Activated CD8-positive, alpha-beta memory T cell treated with anti-CD3 and anti-CD28 coated beads, Interleukin-2, amount 50 U/mL, for 48 hours (primary cell): ENCODE results near the gene CNTN6.

Source experiments
- DNase-seq: peaks from one replicate; pipeline ENCODE4 v3.0.0-alpha.2; 2020

Gene CNTN6

GRCh38 chr3:1092771-1093170 is at the start of gene CNTN6:
CNTN6 (plus strand) TSS chr3:1093024; CDS start chr3:1148009, 54,985 bp downstream.
- no peak for DNase-seq

GRCh38 chr3:1048558-1048957 is 44.3 kb upstream of the CNTN6 start:
- DNase-seq, result no peak

DNA sequence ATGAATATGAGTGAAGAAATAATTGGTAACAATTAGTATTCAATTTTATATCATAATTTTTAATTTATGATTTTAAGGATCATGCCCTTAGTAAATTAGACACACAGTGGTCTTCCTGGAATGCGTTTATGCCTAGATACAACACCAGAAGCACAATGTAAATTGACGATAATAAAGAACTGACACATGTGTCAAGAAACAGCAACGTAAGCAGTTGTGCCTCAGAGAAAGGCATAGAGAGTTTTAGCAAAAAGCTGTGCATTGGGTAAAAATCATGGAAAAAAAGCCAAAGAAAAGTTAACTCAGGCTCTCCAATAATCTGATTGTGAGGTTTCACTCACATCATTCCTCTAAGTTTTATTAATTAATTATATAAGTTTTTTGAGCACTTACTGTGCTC is 37.0 kb upstream of the CNTN6 start:
- no peak for DNase-seq

GRCh38 chr3:1056744-1057143 is 36.1 kb upstream of the CNTN6 start:
- DNase-seq, result no peak

DNA sequence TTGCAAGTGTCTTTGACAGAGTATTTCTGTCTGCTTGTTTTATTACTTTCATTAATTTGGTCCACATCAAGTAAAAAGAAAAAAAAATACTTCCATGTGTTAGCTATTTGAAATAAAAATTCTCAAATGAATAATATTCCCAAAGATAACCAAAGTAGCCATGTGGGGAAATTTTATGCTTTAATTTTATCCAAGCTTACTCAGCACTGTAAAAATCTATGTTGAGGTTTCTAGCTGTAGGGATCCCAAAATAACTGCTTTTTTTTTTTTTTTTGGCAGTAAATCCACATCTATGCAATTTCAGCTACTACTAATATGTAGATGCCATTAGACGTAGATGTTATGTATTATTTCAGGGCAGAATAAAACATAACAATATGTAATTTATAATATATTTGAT is 35.4 kb upstream of the CNTN6 start:
- DNase-seq, result no peak

- no peak for DNase-seq
Measured at GRCh38 chr3:1068985-1069384, 23.8 kb upstream of the CNTN6 start.

- no peak for DNase-seq
Measured at GRCh38 chr3:1072041-1072440, 20.8 kb upstream of the CNTN6 start.

DNA sequence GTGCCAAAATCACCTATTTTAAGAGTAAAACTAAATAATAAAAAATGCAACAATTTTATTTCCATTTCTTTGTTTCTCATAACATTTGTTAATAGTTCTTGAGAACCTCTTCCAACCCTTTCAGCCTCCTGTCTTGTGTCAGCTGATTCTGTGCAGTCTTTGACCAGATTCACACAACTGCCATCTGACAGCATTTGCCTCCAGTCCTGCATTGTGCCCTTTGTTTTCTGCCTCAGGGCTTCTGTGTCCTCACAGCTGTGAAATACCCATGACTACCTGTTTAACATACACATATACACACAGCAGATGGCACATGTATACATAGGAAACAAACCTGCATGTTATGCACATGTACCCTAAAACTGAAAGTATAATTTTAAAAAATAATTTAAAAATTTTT is 13.2 kb upstream of the CNTN6 start:
- no peak for DNase-seq

GRCh38 chr3:1082108-1082507 is 10.7 kb upstream of the CNTN6 start:
- no peak for DNase-seq

- no peak for DNase-seq
Measured at GRCh38 chr3:1087066-1087560, 5.7 kb upstream of the CNTN6 start.

DNA sequence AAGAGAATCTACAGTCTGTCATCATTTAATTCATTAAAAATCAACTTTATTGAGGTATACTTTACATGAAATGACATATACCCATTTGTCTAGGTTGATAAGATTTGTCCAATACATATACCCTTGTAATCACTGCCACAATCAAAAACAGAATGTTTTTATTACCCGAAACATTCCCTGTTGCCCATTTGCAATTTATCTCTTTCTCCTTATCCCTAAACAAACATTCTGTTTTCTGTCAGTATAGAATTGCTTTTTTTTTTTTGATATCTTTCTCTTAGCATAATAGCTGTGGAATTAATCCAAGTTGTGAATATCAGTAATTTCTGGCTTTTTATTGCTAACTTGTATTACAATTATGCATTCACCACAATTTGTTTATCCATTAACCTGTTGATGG is 4.3 kb upstream of the CNTN6 start:
- no peak for DNase-seq

DNA sequence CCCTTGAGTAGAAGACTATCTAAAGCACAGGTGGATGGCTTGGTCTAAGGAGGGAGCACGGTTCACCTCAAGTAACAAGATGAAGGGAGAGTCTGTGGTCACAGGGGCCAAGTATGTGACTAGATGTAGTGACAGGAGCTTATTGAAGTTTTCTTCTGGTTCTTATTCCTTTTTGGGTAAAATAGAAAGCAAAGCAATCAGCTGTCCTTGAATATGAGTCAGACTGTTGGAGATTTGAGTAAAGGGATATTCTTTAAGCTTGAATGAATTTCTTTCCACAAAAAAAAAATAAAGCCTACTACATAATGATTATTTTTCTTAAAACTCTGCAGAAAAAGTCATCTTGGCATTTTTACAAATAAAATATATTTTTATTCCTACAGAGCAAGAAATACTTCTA is 1.5 kb upstream of the CNTN6 start:
- no peak for DNase-seq

DNA sequence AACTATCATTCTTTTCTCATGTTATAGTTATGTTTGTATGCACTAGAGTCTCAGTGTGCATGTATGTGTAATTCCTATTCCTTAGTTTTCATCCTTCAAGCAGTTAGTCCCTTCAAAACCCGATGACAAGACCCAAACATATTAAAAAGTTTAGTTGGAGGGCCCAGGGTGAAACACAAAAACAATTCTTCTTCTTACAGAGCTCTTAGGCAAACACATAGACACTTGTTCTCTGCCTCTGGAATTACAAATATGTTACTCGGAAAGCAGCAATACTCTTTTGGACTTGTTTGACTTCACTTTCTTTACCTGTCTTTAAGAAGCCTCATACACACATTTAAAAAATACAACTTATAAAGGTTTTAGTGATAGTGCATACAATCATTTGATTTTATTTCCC is 763 bp upstream of the CNTN6 start:
- no peak for DNase-seq

GRCh38 chr3:1093217-1093616 is 393 bp downstream of the CNTN6 start:
- DNase-seq, result no peak

- DNase-seq, result no peak
Measured at GRCh38 chr3:1103525-1103924, 10.7 kb downstream of the CNTN6 start.

GRCh38 chr3:1117843-1118473 is 25.1 kb downstream of the CNTN6 start:
- DNase-seq, result no peak

GRCh38 chr3:1131166-1131565 is 38.3 kb downstream of the CNTN6 start:
- no peak for DNase-seq

DNA sequence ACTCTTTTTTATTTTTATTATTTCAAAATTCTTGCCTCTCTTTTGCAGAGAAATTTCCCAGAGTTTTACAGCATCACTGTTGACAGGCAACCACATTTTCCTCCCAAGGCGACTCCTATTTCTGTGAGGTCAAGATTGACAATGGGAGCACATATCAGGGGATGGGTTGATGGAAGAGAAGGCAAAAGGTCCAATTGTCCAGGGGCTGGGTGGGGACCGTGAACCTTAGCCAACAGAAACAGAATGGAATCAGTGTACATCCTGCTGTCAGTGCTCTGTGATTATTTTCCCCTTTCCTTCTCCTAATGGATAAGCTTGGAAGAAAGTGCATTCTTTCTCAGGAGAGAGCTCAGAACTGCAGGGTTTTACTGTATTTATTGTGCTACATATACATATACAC is 42.4 kb downstream of the CNTN6 start:
- no peak for DNase-seq

- no peak for DNase-seq
Measured at GRCh38 chr3:1138036-1138435, 45.2 kb downstream of the CNTN6 start.

- no peak for DNase-seq
Measured at GRCh38 chr3:1139071-1139470, 46.2 kb downstream of the CNTN6 start.

- DNase-seq, result no peak
Measured at GRCh38 chr3:1147326-1147725, 54.5 kb downstream of the CNTN6 start.

- DNase-seq, result no peak
Measured at GRCh38 chr3:1147819-1148218, 55.0 kb downstream of the CNTN6 start.

DNA sequence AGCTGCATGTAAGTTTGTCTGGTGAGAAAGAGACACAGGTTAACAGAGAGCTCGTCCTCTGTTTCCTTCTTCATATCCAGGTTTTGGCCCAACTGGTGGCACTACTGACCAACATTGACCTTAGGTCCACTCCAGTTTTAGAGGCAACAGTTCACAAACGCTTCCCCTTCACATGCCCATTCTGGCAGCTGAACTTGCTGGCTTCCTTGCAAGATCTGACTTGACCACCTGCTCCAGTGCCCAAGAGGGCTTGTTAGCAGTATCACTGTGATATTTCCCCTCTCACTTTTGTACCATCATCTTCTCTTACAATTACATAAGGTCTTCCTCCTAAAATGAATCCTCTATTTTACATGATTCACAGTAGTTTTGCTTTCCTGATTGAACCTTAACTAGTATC is 71.3 kb downstream of the CNTN6 start:
- no peak for DNase-seq

DNA sequence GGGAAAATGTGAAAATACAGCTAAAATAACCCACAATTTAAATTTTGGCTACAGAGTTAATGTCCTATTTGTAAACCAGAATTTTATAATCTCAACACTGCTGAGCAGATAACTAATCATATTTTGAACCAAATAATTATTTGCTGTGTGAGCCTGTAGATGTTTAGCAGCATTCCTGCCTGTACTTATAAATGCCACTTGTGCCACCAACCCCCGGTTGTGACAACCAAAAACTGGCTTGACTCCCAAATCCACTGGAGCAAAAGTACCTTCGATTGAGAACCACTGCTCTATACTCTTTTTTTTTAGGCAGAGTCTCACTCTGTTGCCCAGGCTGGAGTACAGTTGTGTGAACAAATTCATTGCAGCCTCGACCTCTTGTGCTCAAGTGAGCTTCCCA is 78.5 kb downstream of the CNTN6 start:
- no peak for DNase-seq

DNA sequence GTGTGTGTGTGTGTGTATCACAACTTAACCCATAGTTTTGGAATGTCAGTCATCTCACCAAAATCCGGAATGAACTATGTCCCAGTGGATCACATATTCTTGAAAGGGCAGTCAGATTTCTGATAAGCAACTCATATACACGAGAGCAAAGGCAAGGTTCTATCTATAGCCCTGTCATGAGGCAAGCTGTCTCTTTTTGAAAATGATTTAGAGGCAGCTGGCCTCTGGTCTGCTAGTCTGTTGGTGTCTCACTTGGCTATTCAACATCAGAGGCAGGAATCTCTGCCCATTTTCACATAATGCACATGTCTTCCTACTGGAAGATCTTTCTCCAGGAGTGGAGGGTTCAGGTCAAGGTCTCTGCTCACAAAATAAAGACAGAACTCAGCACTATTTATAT is 79.8 kb downstream of the CNTN6 start:
- DNase-seq, result no peak

GRCh38 chr3:1179146-1179545 is 86.3 kb downstream of the CNTN6 start:
- no peak for DNase-seq
